ENCODE measurements around the gene PPM1H.

The PPM1H gene

DNA sequence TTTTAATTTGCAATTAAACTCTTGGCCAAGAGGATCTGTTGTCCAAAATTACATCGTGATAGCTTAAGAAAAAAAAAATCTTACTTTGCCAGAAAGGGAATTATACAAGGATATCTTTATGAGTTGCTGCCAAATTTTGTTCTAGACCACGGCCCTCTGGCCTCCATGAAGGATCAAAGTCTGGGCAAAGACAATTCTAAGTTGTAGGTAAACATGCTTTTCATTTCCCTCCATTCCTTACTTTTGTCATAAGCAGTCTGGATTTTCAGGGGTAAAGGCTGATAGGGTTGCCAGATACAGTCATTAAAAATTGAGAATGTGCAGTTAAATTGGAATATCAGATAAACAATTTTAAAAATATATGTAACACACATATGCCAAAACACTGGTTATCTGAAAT lies 333.2 kb downstream of the PPM1H start:
- peak in 1 of 4 experiments; percentile 33 for DNase-seq

DNA sequence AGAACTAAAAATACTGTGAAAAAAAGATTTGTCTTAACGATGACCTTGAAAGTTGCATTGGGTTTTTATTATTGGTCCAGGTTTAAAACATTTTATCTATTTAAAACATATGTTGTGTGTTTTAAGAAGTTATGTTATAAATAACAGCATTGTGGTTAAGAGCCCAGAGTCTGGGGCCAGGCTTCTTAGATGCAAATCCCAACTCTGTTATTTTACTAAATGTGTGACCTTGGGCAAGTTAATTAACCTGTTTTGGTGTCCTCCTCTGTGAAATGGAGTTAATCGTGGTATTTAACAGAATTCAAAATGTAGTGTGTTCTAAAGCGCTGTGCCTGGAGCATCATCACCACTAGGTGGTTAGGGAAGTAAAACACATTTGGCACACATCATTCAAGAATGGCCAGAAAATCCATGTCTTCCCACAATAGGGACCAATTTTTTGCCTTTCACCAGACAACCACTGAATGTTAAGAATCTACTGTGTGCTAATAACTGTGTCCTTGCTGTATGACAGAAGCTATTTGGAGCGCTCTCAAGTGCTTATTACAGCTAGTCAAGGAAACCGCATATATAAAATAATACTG lies 335.0 kb downstream of the PPM1H start:
- peak in 2 of 4 experiments; percentile 12 to 19 for DNase-seq

GRCh38 chr12:62598846-62599245 lies 336.1 kb downstream of the PPM1H start:
- no peak for DNase-seq

- no peak for DNase-seq
These were observed 337.7 kb downstream of the PPM1H start for GRCh38 chr12:62597253-62597652.
